ENCODE data around the gene RPL28.

- TF ChIP-seq CTCF (IDR thresholded peaks at IDR 0.05) (no peak), POLR2A (IDR thresholded peaks at IDR 0.05) (no peak)
Observed at GRCh38 chr19:55444646-55445045, 58.9 kb downstream of the RPL28 start.
